HPDE6-E6E7 (cell line): ENCODE data around the gene RBFOX1.

ENCODE experiments used
- DNase-seq: peaks from one replicate; pipeline ENCODE4 v3.0.0; 2011; ENCODE audit warnings: missing footprints; ENCODE audit errors: extremely low spot score

Gene RBFOX1

GRCh38 chr16:7688811-7689210, 356.2 kb downstream of the RBFOX1 start:
- no peak for DNase-seq

GRCh38 chr16:7689234-7689633, 356.6 kb downstream of the RBFOX1 start:
- no peak for DNase-seq

- no peak for DNase-seq
These were observed 358.9 kb downstream of the RBFOX1 start for GRCh38 chr16:7691533-7691932.

- DNase-seq: no peak
These were observed 371.0 kb downstream of the RBFOX1 start for GRCh38 chr16:7703672-7704071.

DNA sequence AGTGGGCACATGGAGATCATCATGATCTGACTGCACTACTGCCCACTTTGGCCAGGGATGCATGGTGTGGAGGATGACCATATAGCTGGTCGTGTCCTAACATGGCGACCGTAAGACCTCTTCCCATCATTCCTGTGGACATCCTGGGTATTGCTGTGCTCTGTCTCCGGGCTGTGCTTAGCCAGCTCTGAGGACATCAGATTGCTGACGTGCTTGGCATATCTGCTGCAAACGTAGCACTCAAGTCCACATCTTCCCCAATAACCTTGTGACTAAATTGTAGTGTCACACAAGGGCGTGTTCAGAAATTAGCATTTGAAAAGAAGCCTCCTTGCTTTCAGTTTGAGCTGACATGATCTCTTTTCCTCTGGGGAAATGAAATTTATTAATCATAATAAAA, 373.2 kb downstream of the RBFOX1 start:
- no peak for DNase-seq

- no peak for DNase-seq
These were observed 376.5 kb downstream of the RBFOX1 start for GRCh38 chr16:7709186-7709585.

GRCh38 chr16:7713244-7713643, 380.6 kb downstream of the RBFOX1 start:
- DNase-seq: no peak

- DNase-seq: no peak
These were observed 382.1 kb downstream of the RBFOX1 start for GRCh38 chr16:7714775-7715174.

- DNase-seq: no peak
These were observed 384.3 kb downstream of the RBFOX1 start for GRCh38 chr16:7716660-7717550.

DNA sequence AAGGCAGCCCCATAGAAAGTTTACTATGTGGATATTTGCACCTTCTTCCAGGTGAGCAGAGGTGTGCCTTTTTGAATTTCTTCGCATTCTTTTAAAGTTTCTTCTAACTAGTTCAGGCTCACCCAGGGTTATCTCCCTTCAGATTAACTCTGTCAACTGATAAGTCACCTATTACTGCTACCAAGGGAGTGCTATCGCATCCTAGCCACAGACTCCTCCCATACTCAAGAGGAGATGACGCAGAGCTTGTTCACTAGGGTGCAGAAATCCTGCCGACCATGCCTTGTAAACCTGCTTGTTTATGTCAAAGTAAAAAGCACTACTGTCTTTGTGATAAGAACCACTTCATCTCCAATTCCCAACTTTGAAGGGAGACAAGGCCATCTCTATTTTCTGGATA, 390.1 kb downstream of the RBFOX1 start:
- DNase-seq: no peak

GRCh38 chr16:7731141-7731540, 398.5 kb downstream of the RBFOX1 start:
- DNase-seq: no peak

- DNase-seq: no peak
These were observed 403.6 kb downstream of the RBFOX1 start for GRCh38 chr16:7736138-7736665.

DNA sequence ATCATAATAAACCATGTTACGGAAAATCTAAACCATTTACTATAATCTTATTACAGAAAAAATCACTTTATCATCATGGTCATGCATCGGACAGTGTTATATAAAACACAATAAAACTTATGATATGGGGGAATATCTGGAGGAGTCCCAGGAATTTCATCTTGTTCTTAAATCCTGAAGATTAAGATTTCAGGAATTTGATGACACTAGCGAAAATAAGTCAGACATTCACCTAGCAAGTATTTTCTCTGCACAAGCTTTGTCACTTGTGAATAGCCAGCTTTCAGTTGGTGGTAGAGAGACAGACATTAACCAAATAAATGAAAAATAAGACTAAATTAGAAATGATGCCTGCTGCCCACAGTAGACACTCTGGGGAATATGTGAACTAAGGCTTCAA, 410.0 kb downstream of the RBFOX1 start:
- no peak for DNase-seq

DNA sequence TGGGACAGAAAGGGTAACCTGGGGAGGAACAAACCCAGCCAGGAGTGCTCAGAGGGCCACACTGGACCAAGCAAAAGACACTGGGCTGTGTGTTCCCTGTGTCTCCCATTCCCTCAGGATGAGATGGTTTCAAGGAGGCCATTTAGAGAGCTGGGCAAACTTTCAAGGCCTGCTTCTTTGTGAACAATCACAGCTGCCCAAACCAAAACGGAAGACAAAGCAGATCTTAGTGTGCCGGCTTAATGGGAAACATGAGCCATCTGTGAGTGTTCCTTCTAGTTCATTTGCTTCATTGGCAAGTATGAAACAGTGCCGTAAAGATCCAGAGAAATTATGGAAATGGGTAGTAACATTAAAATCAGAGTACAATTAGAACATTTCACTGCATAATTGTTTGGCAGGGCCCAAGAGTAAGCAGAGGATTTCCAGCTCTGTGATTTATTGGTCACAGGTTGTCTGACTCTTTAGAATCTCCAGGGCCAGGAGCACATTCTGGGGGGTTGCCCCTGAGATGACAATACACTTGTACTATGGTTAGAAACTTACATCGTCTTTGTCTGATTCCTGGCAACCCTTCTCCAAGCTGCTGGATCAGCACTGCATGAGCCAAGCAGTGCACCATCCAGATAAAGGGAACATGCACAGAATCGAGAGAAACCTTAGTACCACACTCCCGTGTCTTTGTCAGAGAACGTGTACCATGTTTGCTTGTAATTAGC, 412.1 kb downstream of the RBFOX1 start:
- no peak for DNase-seq

DNA sequence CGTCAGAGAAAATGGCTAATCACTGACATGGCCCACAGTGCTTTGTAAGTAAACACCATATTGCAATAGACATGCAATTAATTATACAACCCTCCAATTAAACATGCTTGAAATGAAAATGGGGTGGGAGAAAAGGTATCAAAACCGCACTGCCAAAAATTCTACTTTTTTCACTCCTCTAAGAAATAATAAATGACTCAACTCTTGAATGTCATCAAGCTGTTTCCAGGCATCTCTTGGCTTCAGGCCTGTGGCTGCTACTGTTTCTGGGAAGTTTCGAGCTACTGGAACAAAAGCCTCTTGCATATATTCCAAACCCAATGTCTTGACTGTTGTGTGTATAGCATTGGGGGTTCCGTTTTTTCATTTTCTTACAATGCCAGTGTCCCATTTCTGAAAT, 412.6 kb downstream of the RBFOX1 start:
- DNase-seq: no peak

DNA sequence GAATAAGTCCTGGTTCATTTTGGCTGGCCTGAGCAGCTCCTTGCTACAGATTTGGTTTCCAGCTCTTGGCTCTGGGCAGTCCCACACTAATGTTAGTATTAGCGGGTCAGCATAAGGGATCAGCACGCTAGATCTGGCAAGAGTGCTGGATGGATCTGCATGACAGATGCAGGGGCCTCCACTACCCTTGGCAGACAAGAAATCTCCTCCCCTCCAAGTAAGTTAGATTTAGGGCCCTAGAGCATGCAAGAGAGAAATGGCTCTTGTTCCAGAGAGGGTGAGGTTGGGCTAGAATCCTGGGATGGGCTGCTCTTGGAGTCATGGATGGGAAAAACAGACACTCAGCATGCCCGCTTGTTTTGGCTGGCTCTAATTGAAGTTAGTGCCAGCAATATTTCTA, 414.3 kb downstream of the RBFOX1 start:
- no peak for DNase-seq

- DNase-seq: no peak
These were observed 415.9 kb downstream of the RBFOX1 start for GRCh38 chr16:7748522-7748921.

DNA sequence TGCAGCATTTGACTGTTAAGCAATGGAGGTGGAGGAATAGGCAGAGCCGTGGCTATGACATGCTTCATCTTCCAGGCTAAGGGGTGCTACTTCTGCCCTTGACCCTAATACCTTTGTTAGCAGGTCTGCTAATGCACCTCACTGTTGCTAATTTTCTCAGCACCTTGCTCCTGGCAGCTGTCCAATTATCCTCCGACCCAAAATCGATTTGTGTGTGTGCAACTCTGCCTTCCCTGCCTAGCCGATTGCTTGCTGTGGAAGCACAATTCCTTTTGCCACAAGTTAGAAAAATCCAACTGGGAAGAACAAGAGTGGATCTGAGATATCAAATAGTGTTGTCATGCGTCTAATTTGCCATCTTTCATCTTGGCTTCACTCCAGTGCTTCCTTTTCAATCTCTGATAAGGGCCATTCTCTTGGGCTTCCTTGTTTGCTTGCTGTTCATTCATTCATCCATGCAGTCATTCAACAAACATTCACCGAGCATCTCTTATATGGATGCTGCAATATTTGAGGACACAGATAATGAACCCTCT, 422.8 kb downstream of the RBFOX1 start:
- no peak for DNase-seq
